Adrenal gland (tissue), 12 donors: ENCODE data around the gene NDUFA6. TPM values are rescaled to one million over a fixed set of nuclear protein-coding genes. Genes with fewer than 3 reads are reported as not detected.
"Not testable (repeated sequence)": the region's sequence is repeated elsewhere in the genome, so short reads cannot be mapped to it uniquely, and the experiment has no call there.

ENCODE experiments used
- DNase-seq, 7 donors: peaks; one replicate each; pipeline ENCODE4 v3.0.0-alpha.2; 2019 to 2020
- H3K27ac ChIP-seq, 5 donors: fragments of 200-600 bp; sonication (generic) in 4 of 5; 1 replicate in 3 of 5; 2 replicates in 2 of 5; pipeline versions ENCODE4 v1.5.1 to v1.8.0; 2016 to 2020; ENCODE audit warnings: mild to moderate bottlenecking in 1 of 5
- H3K27me3 ChIP-seq: fragments of 200-600 bp; 2 replicates; pipeline ENCODE4 v1.8.0; 2021
- H3K36me3 ChIP-seq, 2 donors: fragments of 200-600 bp; replicated peaks in 1 of 2; 1 replicate in 1 of 2; 2 replicates in 1 of 2; pipeline versions ENCODE4 v1.5.1 to v1.8.0; 2018 to 2022
- H3K4me1 ChIP-seq, 2 donors: fragments of 200-600 bp; replicated peaks in 1 of 2; 1 replicate in 1 of 2; 2 replicates in 1 of 2; pipeline versions ENCODE4 v1.5.1 to v1.8.0; 2018 to 2021
- H3K4me3 ChIP-seq, 4 donors: fragments of 200-600 bp; sonication (generic) in 3 of 4; one replicate each; pipeline ENCODE4 v1.5.1; 2016 to 2018
- H3K9me3 ChIP-seq, 3 donors: fragments of 200-600 bp; sonication (generic) in 1 of 3; replicated peaks in 1 of 3; 1 replicate in 2 of 3; 2 replicates in 1 of 3; pipeline versions ENCODE4 v1.5.1 to v1.8.0; 2016 to 2021
- POLR2A ChIP-seq, 2 donors: fragments of 450-650 bp; IDR thresholded peaks; one replicate each; pipeline ENCODE4 v1.6.1; 2017; ENCODE audit warnings: antibody characterized with exemption in 2 of 2, mild to moderate bottlenecking in 2 of 2, moderate library complexity in 1 of 2
- WGBS, 4 donors: extraction: QIAGEN DNeasy Blood & Tissue Kit in 2 of 4; methylation state at CpG; one replicate each; pipeline versions ENCODE4 v1.1.5 to v1.1.7; 2013 to 2017; 5-methylcytosine and 5-hydroxymethylcytosine counted together
- intact Hi-C, 2 donors: fragments of 100-400 bp; cut with DNase I; formaldehyde crosslinking; loops; one replicate each; pipeline versions ENCODE4 v1.14.1 to v1.15.0; 2022 to 2023
- polyA plus RNA-seq, 3 donors: library from polyadenylated mRNA; stranded (reverse); fragments of 200-250 nt in 2 of 3; fragments of 350-450 nt in 1 of 3; fragmentation: Illumina TruSeq in 1 of 3; extraction: RNeasy Lipid Tissue Mini Kit (QIAGEN cat#74804) in 1 of 3; gene quantifications; one replicate each; pipeline ENCODE4 v1.2.3, GENCODE V29; 2013 to 2014
- total RNA-seq, 9 donors: library from RNA; depleted of rRNA in 4 of 9; stranded (reverse); fragments of >200 nt in 4 of 9; fragments of 120-200 nt in 1 of 9; fragmentation: NEBNext Ultra II Directional in 1 of 9; extraction: Animal tissue kit (Norgen Biotek cat#: 25700) in 1 of 9; gene quantifications; one replicate each; pipeline versions ENCODE4 v1.1.0 to v1.2.4, GENCODE V29; 2013 to 2023
- TF ChIP-seq, protein P1 (sequence below), 6 experiments: fragments of 450-650 bp in 4 of 6; fragments of 200-600 bp in 2 of 6; sonication (generic) in 1 of 6; IDR thresholded peaks; 1 replicate in 5 of 6; 2 replicates in 1 of 6; pipeline versions ENCODE4 v1.5.1 to v1.8.0; 2016 to 2021; ENCODE audit warnings: antibody characterized with exemption in 6 of 6, mild to moderate bottlenecking in 2 of 6, moderate library complexity in 1 of 6
- donor health status: healthy with polysubstance abuse.
- donor health status: Bipolar disorder and iron deficiency.
- donor health status: DM: yes; HTN: yes; CAD: no.
- donor health status: DM: no; HTN: no; CAD: no.
- donor health status: DM: no; HTN: no; CAD: no.
- donor health status: DM: yes; HTN: yes; CAD: no.

Gene NDUFA6
- total and polyA plus RNA-seq, 12 donors: 57.0 to 372 (median 88.7) TPM

DNA sequence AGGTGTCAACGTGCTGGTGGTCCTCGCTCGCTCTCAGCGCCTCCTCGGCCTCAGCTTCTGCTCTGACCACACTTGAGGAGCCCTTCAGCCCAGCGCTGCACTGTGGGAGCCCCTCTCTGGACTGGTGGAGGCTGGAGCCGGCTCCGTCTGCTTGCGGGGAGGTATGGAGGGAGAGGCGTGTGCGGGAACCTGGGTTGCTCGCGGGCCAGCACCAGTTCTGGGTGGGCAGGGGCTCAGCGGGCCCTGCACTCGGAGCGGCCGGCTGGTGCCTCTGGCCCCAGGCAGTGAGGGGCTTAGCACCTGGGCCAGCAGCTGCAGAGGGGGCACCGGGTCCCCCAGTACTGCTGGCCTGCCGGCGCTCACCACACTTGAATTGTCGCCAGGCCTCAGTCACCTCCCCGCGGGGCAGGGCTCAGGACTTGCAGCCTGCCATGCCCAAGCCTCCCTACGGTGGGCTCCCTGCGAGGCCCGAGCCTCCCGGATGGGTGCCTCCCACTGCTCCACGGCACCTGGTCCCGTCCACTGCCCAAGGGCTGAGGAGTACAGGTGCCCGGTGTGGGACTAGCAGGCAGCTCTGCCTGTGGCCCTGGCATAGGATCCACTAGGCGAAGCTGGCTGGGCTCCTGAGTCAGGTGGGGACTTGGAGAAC is 47.7 kb upstream of the NDUFA6 start:
- H3K36me3 ChIP-seq: no peaks in the 10 kb centered on the region
- intact Hi-C loops: no loop called here
- 88 to 95% (median 89%) methylated on average over 25 to 31 of the region's 31 CpGs for WGBS, 4 donors
- H3K27ac ChIP-seq: no peak overlapping the region
- TF ChIP-seq, protein P1, sequence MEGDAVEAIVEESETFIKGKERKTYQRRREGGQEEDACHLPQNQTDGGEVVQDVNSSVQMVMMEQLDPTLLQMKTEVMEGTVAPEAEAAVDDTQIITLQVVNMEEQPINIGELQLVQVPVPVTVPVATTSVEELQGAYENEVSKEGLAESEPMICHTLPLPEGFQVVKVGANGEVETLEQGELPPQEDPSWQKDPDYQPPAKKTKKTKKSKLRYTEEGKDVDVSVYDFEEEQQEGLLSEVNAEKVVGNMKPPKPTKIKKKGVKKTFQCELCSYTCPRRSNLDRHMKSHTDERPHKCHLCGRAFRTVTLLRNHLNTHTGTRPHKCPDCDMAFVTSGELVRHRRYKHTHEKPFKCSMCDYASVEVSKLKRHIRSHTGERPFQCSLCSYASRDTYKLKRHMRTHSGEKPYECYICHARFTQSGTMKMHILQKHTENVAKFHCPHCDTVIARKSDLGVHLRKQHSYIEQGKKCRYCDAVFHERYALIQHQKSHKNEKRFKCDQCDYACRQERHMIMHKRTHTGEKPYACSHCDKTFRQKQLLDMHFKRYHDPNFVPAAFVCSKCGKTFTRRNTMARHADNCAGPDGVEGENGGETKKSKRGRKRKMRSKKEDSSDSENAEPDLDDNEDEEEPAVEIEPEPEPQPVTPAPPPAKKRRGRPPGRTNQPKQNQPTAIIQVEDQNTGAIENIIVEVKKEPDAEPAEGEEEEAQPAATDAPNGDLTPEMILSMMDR (IDR thresholded peaks at IDR 0.05): no peak
- no peak for TF ChIP-seq POLR2A (IDR thresholded peaks at IDR 0.05)
- H3K4me3 ChIP-seq: no peak overlapping the region
- DNase-seq: no peak
- H3K9me3 ChIP-seq: no peaks in the 10 kb centered on the region
- H3K27me3 ChIP-seq: no peaks in the 10 kb centered on the region
- H3K4me1 ChIP-seq: no peaks in the 10 kb centered on the region

DNA sequence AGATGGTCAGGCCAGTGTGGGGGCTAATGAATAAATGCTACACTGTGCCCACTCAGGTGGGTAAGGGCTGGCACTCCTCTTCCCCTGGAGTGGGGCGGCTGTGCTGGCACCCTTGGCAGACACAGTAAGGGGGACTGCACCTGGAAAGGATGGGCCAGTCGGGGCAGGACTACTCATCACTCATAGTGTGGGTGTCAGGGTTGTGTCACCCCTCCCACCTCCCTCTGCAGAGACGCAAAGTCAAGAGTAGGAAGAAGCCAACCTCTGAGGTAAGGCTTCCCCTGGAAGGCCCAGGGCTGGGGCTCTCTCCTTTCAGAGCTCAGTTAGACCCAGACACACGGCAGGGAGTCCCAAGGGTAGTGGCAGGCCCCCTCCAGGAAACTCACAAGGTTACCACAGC is 45.1 kb upstream of the NDUFA6 start:
- H3K4me3 ChIP-seq, intact Hi-C loops, H3K27me3 ChIP-seq, DNase-seq, H3K27ac ChIP-seq, H3K4me1 ChIP-seq, H3K9me3 ChIP-seq, H3K36me3 ChIP-seq: not testable (repeated sequence)
- WGBS, 4 donors: no CpG with 5 or more reads among the region's 4 CpGs

DNA sequence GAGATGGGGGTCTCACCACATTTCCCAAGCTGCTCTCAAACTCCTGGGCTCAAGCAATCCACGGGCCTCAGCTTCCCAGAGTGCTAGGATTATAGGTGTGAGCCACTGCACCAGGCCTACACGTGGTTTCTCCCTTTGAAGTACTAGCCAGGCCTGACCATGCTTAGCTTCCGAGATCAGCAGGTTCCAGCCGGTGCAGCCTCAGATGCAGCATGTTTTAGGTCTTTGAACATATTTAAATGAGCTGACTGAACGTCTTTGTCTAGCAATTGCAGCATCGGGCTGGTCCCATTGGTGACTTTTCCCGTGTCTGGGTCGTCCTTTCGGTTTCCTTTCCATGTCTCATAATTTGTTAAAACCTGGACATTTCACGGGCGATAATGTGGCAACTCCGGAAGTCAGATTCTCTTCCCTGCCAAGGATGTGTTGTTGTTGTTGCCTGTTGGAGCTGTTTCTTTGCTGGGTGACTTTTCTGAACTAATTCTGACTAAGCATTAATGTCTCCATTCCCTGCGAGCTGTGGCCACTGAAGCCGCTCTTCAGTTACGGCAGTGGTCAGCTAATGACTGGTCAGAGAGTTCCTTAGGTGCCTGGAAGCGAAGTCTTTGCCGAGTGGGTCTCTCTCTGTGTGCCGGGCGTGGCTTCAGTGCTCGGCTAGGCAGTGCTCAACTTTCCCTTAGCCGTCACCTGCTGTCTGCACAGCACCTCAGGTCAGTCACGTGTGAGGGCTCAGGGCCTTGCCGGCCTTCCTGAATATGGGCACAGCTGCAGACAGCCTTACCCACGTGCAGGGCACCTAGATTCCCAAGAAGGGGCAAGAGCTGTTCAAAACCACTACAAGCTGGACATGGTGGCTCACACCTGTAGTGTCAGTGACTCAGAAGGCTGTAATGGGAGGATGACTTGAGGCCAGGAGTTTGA is 43.8 kb upstream of the NDUFA6 start:
- DNase-seq: no peak
- Histone ChIP-seq H3K4me3 (no peak overlapping the region), H3K9me3 (no peaks in the 10 kb centered on the region), H3K4me1 (no peaks in the 10 kb centered on the region), H3K36me3 (no peaks in the 10 kb centered on the region), H3K27ac (no peak overlapping the region), H3K27me3 (no peaks in the 10 kb centered on the region)
- TF ChIP-seq, protein P1 (IDR thresholded peaks at IDR 0.05): no peak
- TF ChIP-seq POLR2A (IDR thresholded peaks at IDR 0.05): no peak
- 74 to 84% (median 82%) methylated on average over 22 to 24 of the region's 24 CpGs for WGBS, 4 donors
- intact Hi-C loops: no loop called here

DNA sequence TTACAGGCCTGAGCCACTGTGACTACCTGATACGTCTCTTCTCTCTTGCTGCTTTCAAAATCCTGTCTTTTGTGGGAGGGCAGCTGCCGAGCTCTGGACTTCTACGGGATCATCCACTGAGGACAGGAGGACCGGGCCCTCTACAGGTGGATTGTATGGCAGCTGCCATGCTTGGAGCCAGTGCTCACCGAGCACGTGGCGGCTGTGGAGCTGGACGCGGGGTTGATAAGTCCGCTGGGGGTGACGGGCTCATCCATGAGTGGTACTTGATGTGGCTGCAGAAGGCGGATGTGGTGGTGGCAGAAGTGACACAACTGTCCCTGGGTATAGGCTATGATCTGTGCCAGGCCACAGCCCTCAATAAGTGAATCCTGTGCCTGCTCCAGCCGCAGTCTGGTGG is 41.9 kb upstream of the NDUFA6 start:
- intact Hi-C loops: no loop called here
- TF ChIP-seq, protein P1 (IDR thresholded peaks at IDR 0.05): no peak
- TF ChIP-seq POLR2A (IDR thresholded peaks at IDR 0.05): no peak
- Histone ChIP-seq H3K36me3 (no peaks in the 10 kb centered on the region), H3K4me1 (no peaks in the 10 kb centered on the region), H3K27me3 (no peaks in the 10 kb centered on the region), H3K9me3 (no peaks in the 10 kb centered on the region), H3K27ac (no peak overlapping the region), H3K4me3 (no peak overlapping the region)
- no peak for DNase-seq
- WGBS, 4 donors: 75 to 90% (median 88%) methylated on average over 13 of the region's 13 CpGs; no CpG with 5 or more reads in 1 of the 4 donors
